Activated naive CD4-positive, alpha-beta T cell treated with Interleukin-2 at 50 U/mL for 16 hours (primary cell): Measurements from ENCODE around the gene IQGAP2.
"Not testable (repeated sequence)": the region's sequence is repeated elsewhere in the genome, so short reads cannot be mapped to it uniquely, and the experiment has no call there.

Source experiments
- DNase-seq: peaks from one replicate; pipeline ENCODE4 v3.0.0-alpha.2; 2020

Gene IQGAP2

GRCh38 chr5:76583163-76584047, 180.3 kb downstream of the IQGAP2 start:
- DNase-seq = no peak

GRCh38 chr5:76585783-76586217, 182.7 kb downstream of the IQGAP2 start:
- no peak for DNase-seq

- no peak for DNase-seq
These were observed 183.4 kb downstream of the IQGAP2 start for GRCh38 chr5:76586531-76586930.

- no peak for DNase-seq
These were observed 186.9 kb downstream of the IQGAP2 start for GRCh38 chr5:76590027-76590426.

- no peak for DNase-seq
These were observed 188.3 kb downstream of the IQGAP2 start for GRCh38 chr5:76591366-76591765.

GRCh38 chr5:76592692-76593091, 189.6 kb downstream of the IQGAP2 start:
- no peak for DNase-seq

GRCh38 chr5:76594107-76594506, 191.0 kb downstream of the IQGAP2 start:
- no peak for DNase-seq

- no peak for DNase-seq
These were observed 192.8 kb downstream of the IQGAP2 start for GRCh38 chr5:76595755-76596481.

- no peak for DNase-seq
These were observed 195.4 kb downstream of the IQGAP2 start for GRCh38 chr5:76598531-76598930.

GRCh38 chr5:76600716-76601115, 197.6 kb downstream of the IQGAP2 start:
- DNase-seq = no peak

- no peak for DNase-seq
These were observed 198.4 kb downstream of the IQGAP2 start for GRCh38 chr5:76601470-76601869.

GRCh38 chr5:76602094-76602726, 199.1 kb downstream of the IQGAP2 start:
- no peak for DNase-seq

GRCh38 chr5:76603991-76604390, 200.9 kb downstream of the IQGAP2 start:
- not testable (repeated sequence) for DNase-seq

GRCh38 chr5:76604838-76605237, 201.8 kb downstream of the IQGAP2 start:
- no peak for DNase-seq

GRCh38 chr5:76606701-76607100, 203.6 kb downstream of the IQGAP2 start:
- no peak for DNase-seq

- no peak for DNase-seq
These were observed 204.3 kb downstream of the IQGAP2 start for GRCh38 chr5:76607353-76607871.

GRCh38 chr5:76608833-76609232, 205.7 kb downstream of the IQGAP2 start:
- no peak for DNase-seq

GRCh38 chr5:76610196-76610595, 207.1 kb downstream of the IQGAP2 start:
- DNase-seq = no peak

- DNase-seq = no peak
These were observed 209.9 kb downstream of the IQGAP2 start for GRCh38 chr5:76612942-76613341.

- no peak for DNase-seq
These were observed 212.7 kb downstream of the IQGAP2 start for GRCh38 chr5:76615759-76616158.

GRCh38 chr5:76616206-76616605, 213.1 kb downstream of the IQGAP2 start:
- no peak for DNase-seq

GRCh38 chr5:76617229-76617628, 214.1 kb downstream of the IQGAP2 start:
- no peak for DNase-seq

- no peak for DNase-seq
These were observed 214.6 kb downstream of the IQGAP2 start for GRCh38 chr5:76617675-76618074.
